Activated CD4-positive, alpha-beta T cell treated with anti-CD3 and anti-CD28 coated beads for 36 hours (primary cell): ENCODE results near the gene SLIT1. TPM values are rescaled to one million over a fixed set of nuclear protein-coding genes. Genes with fewer than 3 reads are reported as not detected.

ENCODE experiments used
- ATAC-seq: fragments of 200-7000 bp; cut with Tn5 transposase; one replicate; pipeline ENCODE4 v1.10.0; 2021; ENCODE audit warnings: mild to moderate bottlenecking, moderate library complexity
- CTCF ChIA-PET: fragments of 350-600 bp; sonication (Branson Sonifier 250); formaldehyde crosslinking; loops from one replicate; lab custom pipeline; 2021; ENCODE audit warnings: antibody characterized with exemption; lab: Charles Lee
- POLR2A ChIA-PET: fragments of 350-600 bp; sonication (Branson Sonifier 250); formaldehyde crosslinking; loops from one replicate; lab custom pipeline; 2021; ENCODE audit warnings: antibody characterized with exemption, inconsistent platforms; lab: Charles Lee
- DNase-seq: peaks from one replicate; pipeline ENCODE4 v3.0.0-alpha.2; 2020
- H3K27ac Mint-ChIP-seq: one replicate; pipeline ENCODE4 v1.8.0; 2021; ENCODE audit warnings: mixed read lengths
- H3K27me3 Mint-ChIP-seq: one replicate; pipeline ENCODE4 v1.8.0; 2021; ENCODE audit warnings: mixed read lengths
- H3K36me3 Mint-ChIP-seq: one replicate; pipeline ENCODE4 v1.8.0; 2021; ENCODE audit warnings: low read depth, mixed read lengths
- H3K4me1 Mint-ChIP-seq: one replicate; pipeline ENCODE4 v1.8.0; 2021; ENCODE audit warnings: mixed read lengths
- H3K4me3 Mint-ChIP-seq: one replicate; pipeline ENCODE4 v1.8.0; 2021; ENCODE audit warnings: mild to moderate bottlenecking, moderate library complexity, mixed read lengths
- H3K9me3 Mint-ChIP-seq: one replicate; pipeline ENCODE4 v1.8.0; 2021; ENCODE audit warnings: low read depth, mixed read lengths
- intact Hi-C, 2 experiments: fragments of 100-400 bp; cut with DNase I in 1 of 2; cut with micrococcal nuclease in 1 of 2; formaldehyde crosslinking; loops; one replicate each; pipeline versions ENCODE4 v1.14.2 to v1.15.1; 2022 to 2024; cut with DNase I, micrococcal nuclease
- total RNA-seq, 2 experiments: library from RNA; stranded (reverse); gene quantifications; one replicate each; pipeline ENCODE4 v1.2.3, GENCODE V29; 2021

SLIT1 gene
- total RNA-seq, 2 experiments from 2014 or later, result 0.94 to 1.4 TPM

GRCh38 chr10:97154162-97154561 is 31.6 kb downstream of the SLIT1 start:
- DNase-seq (no peak), ATAC-seq (no peak)
- no peaks in the 10 kb centered on the region for H3K9me3 Mint-ChIP-seq
- intact Hi-C loops, result no loop called here
- no peak overlapping the region for H3K27ac Mint-ChIP-seq
- ChIA-PET POLR2A (no interaction called here), CTCF (no interaction called here)
- no peaks in the 10 kb centered on the region for H3K27me3 Mint-ChIP-seq
- no peaks in the 10 kb centered on the region for H3K36me3 Mint-ChIP-seq
- H3K4me3 Mint-ChIP-seq, result no peak overlapping the region
- H3K4me1 Mint-ChIP-seq, result no peaks in the 10 kb centered on the region

- intact Hi-C loops, result no loop called here
- Mint-ChIP-seq H3K36me3 (no peaks in the 10 kb centered on the region), H3K9me3 (no peaks in the 10 kb centered on the region), H3K4me1 (no peaks in the 10 kb centered on the region), H3K4me3 (no peak overlapping the region), H3K27me3 (no peaks in the 10 kb centered on the region), H3K27ac (no peak overlapping the region)
- ATAC-seq, result no peak
- ChIA-PET CTCF (no interaction called here), POLR2A (no interaction called here)
- DNase-seq, result no peak
Measured at GRCh38 chr10:97153270-97153850, 32.4 kb downstream of the SLIT1 start.

DNA sequence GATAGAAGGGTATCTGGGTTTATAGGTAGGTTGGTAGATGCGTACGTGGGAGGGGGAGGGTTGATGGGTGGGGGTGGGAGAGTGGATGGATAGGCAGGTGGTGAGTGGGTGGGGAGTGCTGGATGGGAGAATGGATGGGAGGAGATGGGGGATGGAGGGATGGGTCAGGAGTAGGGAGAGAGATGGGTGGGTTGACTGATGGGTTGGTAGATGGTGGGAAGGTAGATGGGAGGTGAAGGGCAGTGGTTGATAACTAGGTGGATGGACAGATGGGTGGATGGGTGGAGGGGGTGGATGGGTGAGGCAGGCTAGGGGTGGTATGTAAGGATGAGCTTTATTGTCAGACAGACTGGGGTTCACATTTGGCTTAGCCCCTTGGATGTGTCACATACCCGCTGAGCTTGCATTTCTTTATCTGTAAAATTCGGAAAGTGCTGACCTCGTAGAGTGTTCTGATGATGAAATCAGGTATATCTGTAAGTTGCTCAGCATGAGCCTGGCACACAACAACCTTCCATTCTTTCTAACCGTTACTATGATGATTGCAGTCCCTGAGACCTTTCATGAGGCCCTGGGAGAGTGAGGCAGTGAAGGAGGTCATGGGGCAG is 34.3 kb downstream of the SLIT1 start:
- intact Hi-C loops, result no loop called here
- no peaks in the 10 kb centered on the region for H3K27me3 Mint-ChIP-seq
- no peak overlapping the region for H3K4me3 Mint-ChIP-seq
- ATAC-seq, result no peak
- POLR2A ChIA-PET, result no interaction called here
- H3K9me3 Mint-ChIP-seq, result no peaks in the 10 kb centered on the region
- CTCF ChIA-PET, result interaction anchor here (2.8 kb wide), 1 partner anchor 59 kb away, joined by 8 read pairs; no protein-coding TSS in a partner anchor
- DNase-seq, result no peak
- H3K36me3 Mint-ChIP-seq, result no peaks in the 10 kb centered on the region
- no peak overlapping the region for H3K27ac Mint-ChIP-seq
- no peaks in the 10 kb centered on the region for H3K4me1 Mint-ChIP-seq

- H3K27ac Mint-ChIP-seq, result no peak overlapping the region
- DNase-seq (no peak), ATAC-seq (no peak)
- H3K4me3 Mint-ChIP-seq, result no peak overlapping the region
- H3K36me3 Mint-ChIP-seq, result no peaks in the 10 kb centered on the region
- H3K9me3 Mint-ChIP-seq, result no peaks in the 10 kb centered on the region
- POLR2A ChIA-PET, result no interaction called here
- intact Hi-C loops, result no loop called here
- CTCF ChIA-PET, result interaction anchor here (2.8 kb wide), 1 partner anchor 60 kb away, joined by 8 read pairs; no protein-coding TSS in a partner anchor
- H3K4me1 Mint-ChIP-seq, result no peaks in the 10 kb centered on the region
- H3K27me3 Mint-ChIP-seq, result no peaks in the 10 kb centered on the region
Measured at GRCh38 chr10:97150616-97151015, 35.1 kb downstream of the SLIT1 start.

DNA sequence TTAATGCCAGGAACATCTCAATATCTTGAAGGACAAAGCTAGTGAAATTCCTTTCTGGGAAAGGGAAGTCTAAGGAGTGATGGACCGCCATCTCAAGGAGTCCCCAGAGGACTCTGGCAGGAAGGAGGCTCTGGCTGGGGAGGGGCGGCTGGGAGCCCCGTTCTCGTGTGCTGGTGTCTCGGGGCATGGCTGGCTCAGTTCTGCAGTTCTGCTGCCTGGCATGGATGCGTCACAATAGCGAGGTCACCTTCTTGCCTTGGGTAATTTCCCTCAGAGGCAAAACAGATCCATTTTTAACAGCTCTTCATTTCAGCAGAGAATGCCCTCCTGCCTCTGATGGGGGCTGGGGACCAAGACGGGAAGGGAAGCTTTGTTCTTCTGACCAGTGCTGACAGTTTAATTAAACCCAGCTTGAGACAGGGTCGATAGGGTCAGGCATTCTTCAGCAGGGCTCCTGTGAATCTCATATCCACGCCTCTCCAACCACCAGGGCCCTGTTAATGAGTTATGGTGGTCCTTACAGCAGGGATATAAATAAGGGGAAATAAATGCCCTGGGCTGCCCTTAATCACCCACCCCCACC is 35.7 kb downstream of the SLIT1 start:
- Mint-ChIP-seq H3K9me3 (no peaks in the 10 kb centered on the region), H3K27ac (no peak overlapping the region), H3K36me3 (no peaks in the 10 kb centered on the region), H3K27me3 (no peaks in the 10 kb centered on the region), H3K4me3 (no peak overlapping the region), H3K4me1 (no peaks in the 10 kb centered on the region)
- intact Hi-C loops, result no loop called here
- ChIA-PET POLR2A (no interaction called here), CTCF (interaction anchor here (1.0 to 2.8 kb wide), 2 partner anchors 48 to 60 kb away, joined by 3 to 8 read pairs; no protein-coding TSS in a partner anchor)
- DNase-seq (no peak), ATAC-seq (no peak)

DNA sequence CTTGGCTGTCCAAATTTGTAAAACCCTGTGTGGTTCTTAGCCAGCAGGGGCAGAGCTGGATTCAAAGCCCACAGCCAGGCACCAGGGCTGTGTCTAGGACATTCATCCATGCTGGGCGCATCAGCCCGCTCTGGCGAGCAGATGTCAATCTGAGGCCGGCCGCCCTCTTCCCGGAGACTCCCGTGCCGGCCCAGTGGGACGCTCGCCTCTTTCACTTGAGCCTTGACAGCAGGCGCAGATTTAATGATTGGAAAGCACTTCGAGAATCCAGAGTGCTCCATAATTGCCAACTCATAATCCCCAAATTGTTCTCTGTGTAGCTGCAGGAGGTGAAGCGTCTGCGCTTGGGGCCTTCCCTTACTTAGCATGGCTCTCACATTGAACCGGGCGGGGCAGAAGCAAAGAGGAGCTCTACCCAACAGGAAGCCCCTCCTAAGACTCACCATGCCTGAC is 36.7 kb downstream of the SLIT1 start:
- POLR2A ChIA-PET, result interaction anchor here (0.6 kb wide), 1 partner anchor 53 kb away, joined by 3 read pairs; no protein-coding TSS in a partner anchor
- DNase-seq, result no peak
- Mint-ChIP-seq H3K4me3 (no peak overlapping the region), H3K36me3 (no peaks in the 10 kb centered on the region), H3K27ac (no peak overlapping the region), H3K27me3 (no peaks in the 10 kb centered on the region), H3K9me3 (no peaks in the 10 kb centered on the region), H3K4me1 (no peaks in the 10 kb centered on the region)
- CTCF ChIA-PET, result interaction anchor here (2.8 kb wide), 1 partner anchor 61 kb away, joined by 8 read pairs; no protein-coding TSS in a partner anchor
- no peak for ATAC-seq
- intact Hi-C loops, result no loop called here

DNA sequence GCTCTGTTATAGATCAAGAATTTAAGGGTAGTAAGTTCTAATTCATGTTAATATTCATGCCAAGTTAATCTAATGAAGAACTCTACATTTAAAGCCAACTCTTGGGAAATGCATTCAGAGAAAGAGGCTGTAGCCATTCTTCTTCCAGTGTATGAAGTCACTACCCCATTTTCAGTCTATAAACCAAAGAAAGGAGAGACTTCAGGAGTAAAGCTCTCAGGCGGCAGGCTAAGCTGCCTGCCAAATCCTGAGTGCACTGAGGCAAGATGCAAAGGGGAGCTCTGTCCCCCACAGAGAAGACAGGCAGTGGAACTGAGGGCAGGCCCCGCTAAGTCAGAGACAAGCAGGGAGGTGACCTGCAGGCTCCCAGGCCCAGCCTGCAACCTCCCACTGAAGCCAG is 41.5 kb downstream of the SLIT1 start:
- CTCF ChIA-PET, result no interaction called here
- Mint-ChIP-seq H3K36me3 (no peaks in the 10 kb centered on the region), H3K27ac (no peak overlapping the region), H3K4me3 (no peak overlapping the region), H3K27me3 (peaks cover 2% of the 10 kb centered on the region), H3K9me3 (no peaks in the 10 kb centered on the region), H3K4me1 (no peaks in the 10 kb centered on the region)
- DNase-seq, result no peak
- ATAC-seq, result no peak
- POLR2A ChIA-PET, result no interaction called here
- intact Hi-C loops, result no loop called here

DNA sequence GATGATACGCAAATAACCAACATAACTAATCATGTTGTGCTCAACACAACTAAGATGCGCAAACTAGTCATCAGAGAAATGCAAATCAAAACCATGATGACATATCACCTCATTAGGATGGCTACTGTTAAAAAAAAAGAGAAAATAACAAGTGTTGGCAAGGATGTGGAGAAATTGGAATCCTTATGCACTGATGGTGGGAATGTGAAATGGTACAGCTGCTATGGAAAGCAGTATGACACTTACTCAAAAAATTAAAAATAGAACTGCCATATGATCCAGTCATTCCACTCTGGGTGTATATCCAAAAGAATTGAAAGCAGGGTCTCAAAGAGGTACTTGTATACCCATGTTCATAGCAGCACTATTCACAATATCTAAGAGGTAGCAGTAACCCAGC is 42.9 kb downstream of the SLIT1 start:
- Mint-ChIP-seq H3K9me3 (no peaks in the 10 kb centered on the region), H3K4me1 (no peaks in the 10 kb centered on the region), H3K27me3 (peaks cover 2% of the 10 kb centered on the region), H3K27ac (no peak overlapping the region), H3K36me3 (no peaks in the 10 kb centered on the region), H3K4me3 (no peak overlapping the region)
- DNase-seq (no peak), ATAC-seq (no peak)
- CTCF ChIA-PET, result no interaction called here
- intact Hi-C loops, result no loop called here
- POLR2A ChIA-PET, result no interaction called here

DNA sequence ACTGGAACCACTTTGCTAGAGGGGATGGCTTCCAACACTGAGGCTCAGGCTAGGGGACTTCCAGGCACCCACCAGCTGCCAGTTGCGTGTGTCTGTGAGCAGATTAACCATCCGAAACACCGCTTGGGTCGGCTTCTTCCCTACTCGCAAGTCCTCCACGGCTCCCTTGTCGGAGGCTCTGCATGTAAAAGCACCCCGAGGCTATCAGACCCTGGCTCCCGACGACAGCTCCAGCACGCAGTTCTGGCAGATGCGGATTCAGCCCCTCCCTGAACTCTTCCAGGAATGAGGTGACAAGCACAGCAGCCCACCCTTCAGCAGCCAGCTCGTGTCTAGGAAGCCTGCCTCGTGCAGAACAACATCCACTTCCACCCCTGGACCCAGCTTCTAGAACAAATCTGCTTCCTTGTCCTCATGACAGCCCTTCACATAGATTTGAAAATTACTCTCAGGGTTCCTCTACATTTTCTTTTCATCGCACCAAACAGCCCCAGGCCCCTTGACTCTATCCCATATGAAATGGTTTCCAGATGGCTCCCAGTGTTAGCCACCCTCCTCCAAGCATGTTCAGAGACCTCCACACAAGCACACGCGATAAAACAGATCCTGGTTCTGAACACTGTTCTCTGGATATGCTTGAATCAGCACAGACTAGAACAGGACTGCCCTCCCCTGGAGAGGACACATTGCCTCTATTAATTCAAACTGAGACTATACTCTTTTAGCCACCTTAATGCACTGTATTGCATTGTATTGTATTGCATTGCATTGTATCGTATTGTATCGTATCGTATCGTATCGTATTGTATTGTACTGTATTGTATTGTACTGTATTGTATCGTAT is 44.6 kb downstream of the SLIT1 start:
- ATAC-seq, result no peak
- no peak overlapping the region for H3K4me3 Mint-ChIP-seq
- DNase-seq, result no peak
- CTCF ChIA-PET, result interaction anchor here (0.7 kb wide), 2 partner anchors 243 to 1143 kb away, joined by 3 read pairs; no protein-coding TSS in a partner anchor
- no peak overlapping the region for H3K27ac Mint-ChIP-seq
- intact Hi-C loops, result no loop called here
- H3K27me3 Mint-ChIP-seq, result peaks cover 2% of the 10 kb centered on the region
- POLR2A ChIA-PET, result no interaction called here
- H3K4me1 Mint-ChIP-seq, result no peaks in the 10 kb centered on the region
- no peaks in the 10 kb centered on the region for H3K9me3 Mint-ChIP-seq
- no peaks in the 10 kb centered on the region for H3K36me3 Mint-ChIP-seq

DNA sequence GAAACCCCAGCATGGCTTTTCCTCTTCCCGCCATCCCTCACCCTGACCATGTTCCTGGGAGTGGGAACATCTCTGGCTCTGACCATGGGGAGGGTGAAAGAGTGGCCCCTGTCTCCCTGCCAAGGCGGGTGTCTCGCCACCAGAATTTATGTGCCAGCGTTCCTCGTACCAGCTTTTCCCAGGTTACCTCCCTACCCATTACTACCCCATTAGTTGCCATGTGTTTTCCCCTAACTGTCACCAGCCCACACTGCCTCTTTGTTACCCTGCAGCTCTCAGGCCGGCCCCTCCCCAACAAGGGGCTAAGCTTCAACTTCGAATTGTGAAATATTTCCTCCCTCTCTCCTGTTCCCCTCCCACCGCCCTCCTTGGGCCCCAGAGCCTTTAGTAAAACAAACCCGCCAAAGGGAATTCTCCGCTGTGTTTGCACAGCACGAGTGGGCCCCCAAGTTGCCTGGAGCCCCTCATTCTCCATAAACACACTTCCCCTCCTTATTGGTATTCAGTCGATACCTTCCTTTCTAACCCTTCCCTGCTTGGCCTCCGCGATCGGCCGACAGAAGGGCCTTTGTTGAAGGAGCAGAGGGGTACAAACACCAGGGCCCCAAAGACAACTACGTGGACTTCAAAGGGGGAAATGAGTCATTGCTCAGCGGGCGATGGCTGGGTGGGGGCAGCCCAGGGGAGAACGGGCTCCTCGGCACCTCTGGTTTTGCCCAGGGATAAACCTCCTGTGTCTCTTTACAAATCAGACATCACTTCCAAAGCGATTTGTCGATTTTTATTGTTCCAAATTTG is 45.5 kb downstream of the SLIT1 start:
- H3K27me3 Mint-ChIP-seq, result peaks cover 2% of the 10 kb centered on the region
- intact Hi-C loops, result no loop called here
- H3K27ac Mint-ChIP-seq, result no peak overlapping the region
- CTCF ChIA-PET, result interaction anchor here (0.7 kb wide), 2 partner anchors 242 to 1144 kb away, joined by 3 read pairs; no protein-coding TSS in a partner anchor
- DNase-seq (no peak), ATAC-seq (no peak)
- H3K4me3 Mint-ChIP-seq, result no peak overlapping the region
- POLR2A ChIA-PET, result no interaction called here
- H3K4me1 Mint-ChIP-seq, result no peaks in the 10 kb centered on the region
- no peaks in the 10 kb centered on the region for H3K9me3 Mint-ChIP-seq
- no peaks in the 10 kb centered on the region for H3K36me3 Mint-ChIP-seq

- DNase-seq, result no peak
- Mint-ChIP-seq H3K9me3 (no peaks in the 10 kb centered on the region), H3K27ac (no peak overlapping the region), H3K27me3 (peaks cover 2% of the 10 kb centered on the region), H3K36me3 (no peaks in the 10 kb centered on the region), H3K4me3 (no peak overlapping the region), H3K4me1 (no peaks in the 10 kb centered on the region)
- ChIA-PET CTCF (no interaction called here), POLR2A (no interaction called here)
- no peak for ATAC-seq
- intact Hi-C loops, result no loop called here
Measured at GRCh38 chr10:97139651-97140048, 46.1 kb downstream of the SLIT1 start.
